Measurements from ENCODE around the gene WRAP53.

The WRAP53 gene

GRCh38 chr17:7687908-7688807, at the start of gene WRAP53:
WRAP53 (plus strand) TSS chr17:7688477; CDS start chr17:7688649, 172 bp downstream.
- TF ChIP-seq USF1 (IDR thresholded peaks at IDR 0.05) (0 out of 2 replicates have a peak, but pooled peaks have one; percentile 22), EP300 (IDR thresholded peaks at IDR 0.05; ENCODE audit: borderline replicate concordance) (no peak), MAX (IDR thresholded peaks at IDR 0.05) (peak; percentile 61; the same call in 1 of the 2 replicates), YY1 (IDR thresholded peaks at IDR 0.05; ENCODE audit: low read depth) (peak; percentile 82), RAD21 (IDR thresholded peaks at IDR 0.05; ENCODE audit: low read depth) (peak; percentile 77), CREB1 (IDR thresholded peaks at IDR 0.05; ENCODE audit: low read depth) (0 out of 2 replicates have a peak, but pooled peaks have one; percentile 45), EGR1 (IDR thresholded peaks at IDR 0.05) (peak; percentile 29; the same call in 1 of the 2 replicates), REST (IDR thresholded peaks at IDR 0.05; ENCODE audit: low read depth) (no peak), NFIC (IDR thresholded peaks at IDR 0.05) (no peak), TEAD4 (IDR thresholded peaks at IDR 0.05) (no peak), TCF12 (IDR thresholded peaks at IDR 0.05; ENCODE audit: low read depth) (peak; percentile 70; the same call in 1 of the 2 replicates), FOXM1 (IDR thresholded peaks at IDR 0.05; ENCODE audit: borderline replicate concordance, low read depth) (peak; percentile 60; the same call in 1 of the 2 replicates), TAF1 (IDR thresholded peaks at IDR 0.05; ENCODE audit: low read depth) (peak; percentile 54), CEBPB (IDR thresholded peaks at IDR 0.05) (no peak), ZBTB7A (IDR thresholded peaks at IDR 0.05; ENCODE audit: low read depth) (no peak)

GRCh38 chr17:7640783-7641182, 47.5 kb upstream of the WRAP53 start:
- TF ChIP-seq ZBTB7A (IDR thresholded peaks at IDR 0.05; ENCODE audit: low read depth) (no peak), NFIC (IDR thresholded peaks at IDR 0.05) (no peak), CEBPB (IDR thresholded peaks at IDR 0.05) (no peak), RAD21 (IDR thresholded peaks at IDR 0.05; ENCODE audit: low read depth) (no peak), USF1 (IDR thresholded peaks at IDR 0.05) (no peak), MAX (IDR thresholded peaks at IDR 0.05) (no peak), YY1 (IDR thresholded peaks at IDR 0.05; ENCODE audit: low read depth) (no peak), TEAD4 (IDR thresholded peaks at IDR 0.05) (no peak), TCF12 (IDR thresholded peaks at IDR 0.05; ENCODE audit: low read depth) (no peak), EP300 (IDR thresholded peaks at IDR 0.05; ENCODE audit: borderline replicate concordance) (no peak), EGR1 (IDR thresholded peaks at IDR 0.05) (no peak)

GRCh38 chr17:7644775-7645174, 43.5 kb upstream of the WRAP53 start:
- no peak for TF ChIP-seq USF1 (IDR thresholded peaks at IDR 0.05)
- no peak for TF ChIP-seq RAD21 (IDR thresholded peaks at IDR 0.05; ENCODE audit: low read depth)
- no peak for TF ChIP-seq TCF12 (IDR thresholded peaks at IDR 0.05; ENCODE audit: low read depth)
- no peak for TF ChIP-seq FOXM1 (IDR thresholded peaks at IDR 0.05; ENCODE audit: borderline replicate concordance, low read depth)
- no peak for TF ChIP-seq TAF1 (IDR thresholded peaks at IDR 0.05; ENCODE audit: low read depth)
- TF ChIP-seq CEBPB (IDR thresholded peaks at IDR 0.05): no peak
- no peak for TF ChIP-seq ZBTB7A (IDR thresholded peaks at IDR 0.05; ENCODE audit: low read depth)
- TF ChIP-seq TEAD4 (IDR thresholded peaks at IDR 0.05): no peak

GRCh38 chr17:7646457-7646856, 41.8 kb upstream of the WRAP53 start:
- TF ChIP-seq YY1 (IDR thresholded peaks at IDR 0.05; ENCODE audit: low read depth) (no peak), FOXM1 (IDR thresholded peaks at IDR 0.05; ENCODE audit: borderline replicate concordance, low read depth) (no peak), CREB1 (IDR thresholded peaks at IDR 0.05; ENCODE audit: low read depth) (no peak), USF1 (IDR thresholded peaks at IDR 0.05) (no peak), MAX (IDR thresholded peaks at IDR 0.05) (no peak), TEAD4 (IDR thresholded peaks at IDR 0.05) (no peak), REST (IDR thresholded peaks at IDR 0.05; ENCODE audit: low read depth) (no peak), TAF1 (IDR thresholded peaks at IDR 0.05; ENCODE audit: low read depth) (no peak), CEBPB (IDR thresholded peaks at IDR 0.05) (no peak), RAD21 (IDR thresholded peaks at IDR 0.05; ENCODE audit: low read depth) (no peak), EGR1 (IDR thresholded peaks at IDR 0.05) (no peak), EP300 (IDR thresholded peaks at IDR 0.05; ENCODE audit: borderline replicate concordance) (no peak), ZBTB7A (IDR thresholded peaks at IDR 0.05; ENCODE audit: low read depth) (no peak), NFIC (IDR thresholded peaks at IDR 0.05) (no peak), TCF12 (IDR thresholded peaks at IDR 0.05; ENCODE audit: low read depth) (no peak)

All from Ishikawa (cell line).